Ureter (tissue), 1 donor: ENCODE results near the gene PRR35. TPM values are rescaled to one million over a fixed set of nuclear protein-coding genes. Genes with fewer than 3 reads are reported as not detected.

Experiments used
- DNase-seq: peaks from one replicate; pipeline ENCODE4 v3.0.0-alpha.2; 2020; ENCODE audit warnings: low spot score
- total RNA-seq: library from RNA; stranded (reverse); gene quantifications from one replicate; pipeline ENCODE4 v1.2.4, GENCODE V29; 2023
- donor health status: DM: yes; HTN: yes; CAD: no.

The PRR35 gene
- total RNA-seq, 1 donor from 2014 or later, result not detected

DNA sequence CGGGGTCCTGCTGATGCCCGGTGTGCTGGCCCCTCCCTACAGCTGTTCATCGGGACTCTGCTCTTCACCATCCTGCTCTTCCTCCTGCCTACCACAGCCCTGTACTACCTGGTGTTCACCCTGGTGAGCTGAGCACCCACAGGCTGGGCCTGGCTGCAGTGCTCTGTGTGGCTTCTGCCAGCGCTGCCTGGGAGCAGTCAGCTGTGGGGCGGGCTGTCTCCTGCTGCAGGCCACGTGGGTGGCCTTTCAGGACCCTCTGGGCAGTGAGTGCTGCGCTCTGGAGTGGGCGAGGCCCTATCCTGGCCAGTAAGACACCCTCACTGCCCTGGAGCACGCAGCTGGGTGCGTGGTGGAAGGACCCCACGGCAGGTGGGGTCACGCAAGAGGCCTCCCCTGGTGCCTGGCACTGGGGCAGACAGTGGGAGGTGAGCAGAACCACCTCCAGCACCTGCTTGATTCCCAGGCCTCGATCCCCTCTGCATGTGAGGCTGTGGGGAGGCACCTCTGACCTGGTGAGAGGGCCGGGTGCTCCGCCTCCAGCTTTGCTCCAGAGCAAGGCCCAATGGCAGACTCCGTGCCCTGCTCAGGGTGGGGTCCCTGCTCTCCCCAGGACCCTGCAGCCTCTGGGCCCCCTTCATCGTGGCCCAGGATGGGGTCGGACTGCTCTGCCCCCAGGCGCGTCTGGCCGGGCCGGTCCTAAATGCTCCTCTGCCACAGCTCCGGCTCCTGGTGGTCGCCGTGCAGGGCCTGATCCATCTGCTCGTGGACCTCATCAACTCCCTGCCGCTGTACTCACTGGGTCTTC, 20.1 kb downstream of the PRR35 start:
- no peak for DNase-seq

DNA sequence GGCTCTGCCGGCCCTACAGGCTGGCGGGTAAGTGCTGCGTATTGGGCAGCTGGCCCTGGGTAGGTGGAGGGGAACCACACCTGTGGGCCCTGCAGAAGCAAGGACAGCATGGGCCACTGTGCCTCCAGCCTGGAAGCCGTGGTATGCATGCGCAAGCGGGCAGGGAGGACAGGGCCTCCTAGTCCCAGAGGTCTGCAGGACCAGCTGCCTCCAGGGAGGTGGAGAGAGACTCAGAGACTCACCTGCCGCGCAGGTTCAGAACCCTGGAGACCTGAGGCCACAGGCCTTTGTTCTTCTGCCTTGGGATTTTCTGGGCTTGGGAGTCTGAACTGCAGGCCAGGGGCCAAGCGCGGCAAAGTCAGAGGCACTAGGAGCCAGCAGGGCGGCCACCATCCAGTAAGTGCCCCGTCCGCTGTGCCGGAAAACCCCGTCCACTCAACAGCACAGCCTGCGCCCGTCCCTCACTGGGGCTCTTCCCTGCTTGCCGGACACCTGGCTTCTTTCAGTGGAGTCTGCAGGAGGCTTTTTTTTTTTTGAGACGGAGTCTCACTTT, 20.8 kb downstream of the PRR35 start:
- DNase-seq, result no peak

- no peak for DNase-seq
Observed at GRCh38 chr16:582218-582613, 22.0 kb downstream of the PRR35 start.

GRCh38 chr16:582614-583331, 22.6 kb downstream of the PRR35 start:
- no peak for DNase-seq

GRCh38 chr16:583470-583814, 23.2 kb downstream of the PRR35 start:
- no peak for DNase-seq

GRCh38 chr16:583815-584591, 23.8 kb downstream of the PRR35 start:
- no peak for DNase-seq

DNA sequence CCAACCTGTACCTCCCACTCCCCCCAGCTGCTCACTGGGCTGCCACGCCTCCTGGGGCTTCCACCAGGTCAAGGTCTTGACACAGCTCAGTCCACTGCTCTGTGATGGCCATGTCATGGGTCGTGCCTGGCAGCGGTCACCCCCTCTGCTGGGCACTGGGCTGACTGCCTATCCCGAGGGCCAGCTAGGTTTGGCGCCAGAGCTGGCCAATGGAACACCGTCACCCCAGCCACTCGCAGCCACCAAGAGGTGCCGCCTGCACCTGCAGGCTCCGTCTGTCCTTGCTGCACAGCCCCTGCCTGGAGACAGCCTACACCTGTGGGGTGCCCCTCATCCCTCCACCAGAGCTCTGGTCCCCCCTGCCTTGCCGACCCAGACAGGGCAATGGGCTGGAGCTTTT, 25.2 kb downstream of the PRR35 start:
- DNase-seq, result no peak

GRCh38 chr16:586047-586644, 26.0 kb downstream of the PRR35 start:
- DNase-seq, result no peak

DNA sequence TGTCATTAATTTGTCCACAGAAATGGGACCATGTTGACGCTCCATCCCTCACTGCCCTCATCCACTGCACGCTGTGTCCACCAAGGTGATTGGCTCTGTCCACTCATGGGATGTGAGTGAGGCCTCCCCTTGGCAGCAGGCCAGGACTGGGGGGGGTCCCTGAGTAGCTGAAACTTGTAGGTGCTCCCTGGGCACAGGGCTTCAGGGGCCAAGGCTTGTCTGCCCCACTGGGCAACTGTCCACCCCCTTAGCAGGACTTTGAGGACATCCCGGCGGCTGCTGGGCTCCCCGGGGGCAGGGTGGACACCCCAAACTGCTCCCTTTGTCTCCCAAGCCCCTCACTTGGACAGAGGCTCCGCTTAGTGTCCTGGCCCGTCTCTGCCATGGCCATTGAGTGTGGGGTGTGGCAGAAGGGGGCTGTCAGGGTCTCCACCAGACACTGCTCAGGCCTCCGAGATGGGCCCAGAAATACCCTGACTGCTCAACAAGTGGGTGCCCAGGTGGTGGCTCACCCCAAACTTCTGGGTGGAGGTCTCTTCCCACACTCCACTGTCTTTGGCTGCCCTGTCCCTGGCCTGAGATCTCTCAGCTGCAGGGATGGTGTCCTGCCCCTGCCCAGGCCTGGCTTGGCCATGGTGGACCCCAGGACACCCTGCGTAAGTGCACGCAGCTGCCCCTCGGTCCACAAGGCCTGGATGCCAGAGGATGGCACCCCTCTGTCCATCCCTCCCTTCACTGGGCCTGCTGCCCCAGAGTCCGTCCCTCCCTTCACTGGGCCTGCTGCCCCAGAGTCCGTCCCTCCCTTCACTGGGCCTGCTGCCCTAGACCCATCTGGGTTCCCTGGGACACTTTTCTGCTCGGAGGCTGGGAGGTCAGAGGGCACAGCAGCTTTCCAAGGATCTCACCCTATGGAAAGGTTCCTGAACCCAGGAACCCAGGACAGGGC, 26.7 kb downstream of the PRR35 start:
- no peak for DNase-seq

DNA sequence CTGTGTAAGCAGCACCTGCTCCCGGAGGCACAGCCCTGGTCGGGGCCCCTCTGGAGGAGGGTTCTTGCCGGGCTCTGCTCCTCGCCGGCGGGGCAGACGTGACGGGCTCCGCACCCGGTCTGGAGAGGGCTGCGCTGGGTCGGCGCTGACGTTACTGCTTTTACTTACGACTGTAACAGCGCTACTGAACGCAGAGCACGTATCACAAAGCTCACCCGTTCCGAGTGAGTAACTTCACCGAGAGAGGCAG, 28.4 kb downstream of the PRR35 start:
- no peak for DNase-seq

DNA sequence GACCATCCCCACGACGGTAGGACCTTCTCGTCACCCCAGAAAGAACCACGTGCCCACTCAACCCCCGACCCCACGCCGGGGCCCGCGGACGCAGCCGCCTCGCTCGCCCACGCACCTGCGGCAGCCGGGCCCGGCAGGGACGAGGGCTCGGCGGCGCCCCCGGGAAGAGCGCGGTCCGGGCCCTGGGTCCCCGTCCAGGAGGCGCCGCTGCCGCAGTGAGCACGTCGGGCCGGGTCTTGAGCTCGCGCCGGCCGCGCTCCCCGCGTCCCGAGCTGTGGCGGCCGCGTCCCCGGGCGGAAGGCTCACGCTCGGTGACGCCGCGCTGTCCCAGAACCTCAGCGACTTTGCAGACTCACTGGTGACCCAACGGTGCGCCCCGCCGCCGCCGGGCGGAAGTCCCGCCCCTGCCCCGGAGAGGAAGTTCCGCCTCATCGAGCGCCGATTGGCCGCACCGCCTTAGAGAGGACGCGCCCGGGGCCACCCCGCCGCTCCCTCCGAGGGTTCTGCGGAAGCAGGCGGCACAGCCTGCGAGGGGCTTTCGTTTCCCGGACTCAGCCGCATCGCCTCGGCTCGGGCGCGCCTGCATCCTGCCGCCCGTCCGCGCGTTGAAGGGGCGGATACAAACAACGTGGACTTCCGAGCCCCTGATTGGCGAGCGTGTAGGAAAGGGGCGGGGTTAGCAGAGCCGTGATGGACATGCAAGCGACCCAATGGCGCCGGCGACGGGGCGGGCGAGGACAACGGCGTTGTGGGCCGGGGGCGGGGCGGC, 28.9 kb downstream of the PRR35 start:
- peak; percentile 98 for DNase-seq

DNA sequence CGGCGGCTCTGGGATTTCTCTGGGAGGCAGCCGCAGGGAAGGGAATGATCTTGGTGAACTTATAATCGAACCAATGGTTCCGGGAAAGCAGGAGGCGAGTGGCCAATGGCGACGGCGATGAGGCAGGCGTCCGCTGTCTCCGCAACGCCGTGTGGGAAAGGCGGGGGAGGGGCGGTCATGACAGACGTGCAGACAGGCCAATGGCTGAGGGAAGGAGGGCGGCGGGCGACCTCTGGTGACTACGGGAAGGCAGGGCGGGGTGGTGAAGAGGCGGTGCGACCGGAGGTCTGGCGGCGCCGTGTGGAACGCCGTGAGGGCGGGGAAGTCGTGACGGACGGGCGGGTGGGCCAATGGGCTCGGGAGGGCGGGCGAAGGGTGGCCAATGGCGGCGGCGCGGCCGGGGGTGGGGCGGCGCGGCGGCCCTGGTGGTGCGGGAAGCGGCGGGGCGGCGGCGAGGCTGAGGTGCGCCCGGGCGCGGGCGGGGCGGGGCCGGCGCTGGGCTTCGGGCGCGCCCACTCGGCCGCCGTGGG, 29.5 kb downstream of the PRR35 start, which contains the start of gene RAB40C:
Gene RAB40C, plus strand, starts transcription at position 409 of the 530 bp plus-strand sequence. CDS start 226 bp downstream, outside the sequence.
- DNase-seq, result peak; percentile 100

DNA sequence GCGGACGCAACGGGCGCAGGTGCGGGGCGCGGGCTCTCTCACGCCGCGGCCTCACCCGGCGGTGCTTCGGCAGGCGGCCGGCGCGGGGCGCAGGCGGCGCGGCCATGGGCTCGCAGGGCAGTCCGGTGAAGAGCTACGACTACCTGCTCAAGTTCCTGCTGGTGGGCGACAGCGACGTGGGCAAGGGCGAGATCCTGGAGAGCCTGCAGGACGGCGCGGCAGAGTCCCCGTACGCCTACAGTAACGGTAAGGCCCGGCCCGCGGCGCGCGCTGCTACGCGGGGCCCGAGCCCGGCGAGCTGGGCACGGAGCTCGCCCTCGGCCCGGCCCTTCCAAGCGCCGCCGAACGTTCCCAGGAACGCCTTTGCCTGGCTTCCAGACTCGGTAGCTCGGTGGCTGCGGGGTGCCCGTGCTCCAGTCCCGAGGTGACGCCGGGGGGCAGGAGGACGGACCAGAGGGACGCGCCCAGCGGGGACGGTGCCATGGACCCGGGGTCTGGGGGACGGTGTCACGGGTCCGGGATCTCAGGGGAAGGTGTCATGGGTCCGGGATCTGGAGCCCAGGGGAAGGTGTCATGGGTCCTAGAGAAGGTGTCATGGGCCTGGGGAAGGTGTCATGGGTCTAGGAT, 30.1 kb downstream of the PRR35 start:
- no peak for DNase-seq

DNA sequence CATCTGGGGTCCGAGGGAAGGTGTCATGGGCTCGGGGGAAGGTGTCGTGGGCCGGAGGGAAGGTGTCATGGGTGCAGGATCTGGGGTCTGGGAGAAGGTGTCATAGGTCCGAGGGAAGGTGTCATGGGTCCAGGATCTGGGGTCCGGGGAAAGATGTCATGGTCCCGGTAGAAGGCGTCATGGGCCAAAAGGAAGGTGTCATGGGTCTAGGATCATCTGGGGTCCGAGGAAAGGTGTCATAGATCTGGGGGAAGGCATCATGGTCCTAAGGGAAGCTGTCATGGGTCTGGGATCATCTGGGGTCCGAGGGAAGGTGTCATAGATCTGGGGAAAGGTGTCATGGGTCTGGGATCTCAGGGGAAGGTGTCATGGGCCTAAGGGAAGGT, 30.6 kb downstream of the PRR35 start:
- DNase-seq, result no peak

DNA sequence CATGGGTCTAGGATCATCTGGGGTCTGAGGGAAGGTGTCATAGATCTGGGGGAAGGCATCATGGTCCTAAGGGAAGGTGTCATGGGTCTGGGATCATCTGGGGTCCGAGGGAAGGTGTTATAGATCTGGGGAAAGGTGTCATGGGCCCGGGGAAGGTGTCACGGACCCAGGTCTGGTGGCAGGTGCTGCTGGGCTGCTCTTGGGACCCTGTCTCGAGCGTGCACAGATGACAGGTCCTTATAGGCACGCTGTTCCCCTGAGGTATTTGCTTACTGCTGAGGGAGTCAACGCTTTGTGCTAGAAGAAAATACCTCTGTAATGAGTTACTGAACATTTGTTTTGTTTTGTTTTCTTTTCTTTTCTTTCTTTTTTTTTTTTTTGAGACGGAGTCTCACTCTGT, 31.0 kb downstream of the PRR35 start:
- no peak for DNase-seq

DNA sequence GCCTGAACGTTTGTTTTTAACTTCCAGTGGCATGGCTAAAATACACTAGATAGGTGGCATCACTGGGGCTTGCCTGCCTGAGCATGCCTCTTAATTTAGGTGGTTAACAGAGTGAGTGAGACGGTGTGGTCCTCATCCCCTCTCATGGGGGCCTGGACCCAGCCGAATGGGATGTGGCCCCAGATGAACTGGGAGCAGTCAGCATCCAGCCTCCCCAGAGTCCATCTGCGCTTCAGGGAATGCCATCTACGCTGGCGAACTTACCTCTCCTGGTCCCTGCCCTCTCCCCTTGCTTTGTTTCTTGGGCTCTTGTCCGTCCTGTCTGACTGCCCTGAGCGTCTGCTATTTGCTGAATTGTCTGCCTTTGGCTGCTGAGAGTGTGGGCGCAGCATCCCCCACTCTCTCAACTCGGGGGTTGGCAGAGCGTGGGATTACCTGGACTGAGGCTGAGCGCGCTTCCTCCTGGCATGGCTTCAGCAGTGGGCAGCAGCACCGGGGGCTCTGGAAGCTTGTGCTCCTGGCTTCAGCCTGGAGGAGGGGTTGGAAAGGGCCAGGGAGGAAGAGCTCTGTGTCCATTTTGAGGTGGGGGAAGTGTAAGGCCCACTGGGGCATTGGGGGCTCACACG, 31.8 kb downstream of the PRR35 start:
- DNase-seq, result no peak

- DNase-seq, result peak; percentile 75
Observed at GRCh38 chr16:592518-593306, 32.5 kb downstream of the PRR35 start.

- peak; percentile 69 for DNase-seq
Observed at GRCh38 chr16:593406-593805, 33.2 kb downstream of the PRR35 start.
